ENCODE data around the gene ALDH1A2. TPM values are rescaled to one million over a fixed set of nuclear protein-coding genes. Genes with fewer than 3 reads are reported as not detected.

The ALDH1A2 gene
- polyA plus RNA-seq, 1 of the 3 experiments (the other 2 are of a cell fraction): not detected

DNA sequence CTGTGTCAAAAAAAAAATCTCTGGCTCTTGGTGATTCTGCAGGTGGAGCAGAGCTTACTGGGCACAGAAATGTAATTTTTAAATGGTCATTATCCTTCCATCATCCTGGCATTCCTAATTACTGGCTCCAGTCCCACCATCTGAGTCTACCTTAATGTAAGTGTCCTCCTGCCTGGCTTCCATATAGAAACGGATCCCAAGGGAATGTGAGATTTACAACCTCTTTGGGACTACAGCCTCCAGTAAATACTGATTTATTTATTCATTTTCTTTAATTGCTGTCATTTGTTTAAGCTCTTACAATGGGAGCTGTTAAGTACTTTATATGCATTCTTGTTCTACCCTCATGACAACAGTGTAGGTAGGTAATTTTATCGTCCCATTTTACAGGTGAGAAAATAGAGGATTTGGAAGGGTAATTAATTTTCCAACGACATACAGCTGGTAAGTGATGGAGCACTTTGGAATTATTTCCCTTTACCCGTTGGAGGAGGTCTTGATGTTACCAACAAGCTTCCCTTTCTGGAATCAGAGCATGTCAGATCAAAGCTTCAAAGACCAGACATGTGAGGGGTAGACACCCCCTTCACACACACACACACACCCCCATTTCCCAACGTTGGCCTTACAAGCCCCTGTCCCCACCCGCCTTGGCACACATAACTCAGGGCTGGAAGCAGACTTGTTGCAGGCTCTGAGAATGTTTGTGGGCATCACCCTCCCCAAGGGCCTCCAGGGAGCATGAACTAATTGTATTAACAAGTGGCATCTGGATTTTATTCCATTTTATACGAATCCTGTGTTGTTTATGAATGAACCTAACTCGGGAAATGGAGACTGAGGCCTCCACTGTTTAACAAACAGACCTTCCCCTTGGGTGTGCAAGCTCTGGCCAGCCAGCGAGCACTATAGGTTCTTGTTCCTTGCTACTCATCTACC, 116.9 kb downstream of the ALDH1A2 start:
- H3K9me2 ChIP-seq: no peaks in the 10 kb centered on the region
- H3K79me2 ChIP-seq (ENCODE audit: insufficient read depth): no peaks in the 10 kb centered on the region
- TF ChIP-seq TEAD4 (IDR thresholded peaks at IDR 0.05; ENCODE audit: borderline replicate concordance, insufficient read depth): no peak
- TF ChIP-seq RCOR1 (IDR thresholded peaks at IDR 0.05; ENCODE audit: low read length): 0 out of 2 replicates have a peak, but pooled peaks have one; percentile 41
- TF ChIP-seq JUND (IDR thresholded peaks at IDR 0.05): no peak
- no peak for TF ChIP-seq USF1 (IDR thresholded peaks at IDR 0.05; ENCODE audit: borderline replicate concordance, low read depth)
- TF ChIP-seq EP300 (IDR thresholded peaks at IDR 0.05; ENCODE audit: borderline replicate concordance in 1 of 2, low read depth in 1 of 2, low read length in 1 of 2): peak in 1 of 2 experiments; percentile 55; a peak in 1 of 4 replicates
- TF ChIP-seq RFX5 (IDR thresholded peaks at IDR 0.05; ENCODE audit: low read length): 0 out of 2 replicates have a peak, but pooled peaks have one; percentile 22
- 0 out of 2 replicates have a peak, but pooled peaks have one; percentile 28 for TF ChIP-seq FOXJ3 (CRISPR knock-in tag; IDR thresholded peaks at IDR 0.05)
- no peak for TF ChIP-seq RAD21 (IDR thresholded peaks at IDR 0.05; ENCODE audit: low read length)
- peak; percentile 29 for TF ChIP-seq CHD2 (IDR thresholded peaks at IDR 0.05; ENCODE audit: low read length, partially characterized antibody)
- 0 out of 2 replicates have a peak, but pooled peaks cover 8% of the 10 kb centered on the region for H3K27me3 ChIP-seq (ENCODE audit: insufficient read depth)
- peak overlapping the region in 1 of 2 experiments; percentile 39; a peak in 1 of 4 replicates for H3K27ac ChIP-seq (ENCODE audit: low read depth in 2 of 2, low read length in 1 of 2)
- ChIA-PET CTCF (interaction anchor here (0.7 to 2.6 kb wide), 10 partner anchors 9 to 388 kb away, joined by 3 to 11 read pairs (median 3); no protein-coding TSS in a partner anchor), POLR2A (interaction anchor here (1.1 kb wide), 1 partner anchor 394 kb away, joined by 3 read pairs; no protein-coding TSS in a partner anchor)
- 25% methylated on average over 9 of the region's 9 CpGs for WGBS (ENCODE audit: low lambda C conversion rate)
- peak; percentile 64 for DNase-seq
- no peak overlapping the region for H3K4me2 ChIP-seq
- H3K9me3 ChIP-seq: no peaks in the 10 kb centered on the region
- H3K36me3 ChIP-seq (replicated peaks in 1 of 2; ENCODE audit: control insufficient read depth in 1 of 2, insufficient read depth in 2 of 2, low read length in 1 of 2): no peaks in the 10 kb centered on the region
- no peak overlapping the region for H3K4me3 ChIP-seq (ENCODE audit: low read depth in 2 of 2, low read length in 1 of 2)
- H3K4me1 ChIP-seq (ENCODE audit: control insufficient read depth in 1 of 2, insufficient read depth in 2 of 2, low read depth in 1 of 2, low read length in 1 of 2): peaks cover 0 to 21% of the 10 kb centered on the region in 2 experiments; a peak in 2 of 4 replicates
- no peaks in the 10 kb centered on the region for H3F3A ChIP-seq (replicated peaks; ENCODE audit: insufficient read depth)
- H3K9ac ChIP-seq: no peak overlapping the region
- no peaks in the 10 kb centered on the region for H4K20me1 ChIP-seq (ENCODE audit: insufficient read depth)
- no peak overlapping the region for H2AFZ ChIP-seq (ENCODE audit: low read depth)

- H3K79me2 ChIP-seq (ENCODE audit: insufficient read depth): no peaks in the 10 kb centered on the region
- no peak overlapping the region for H3K4me2 ChIP-seq
- H3K4me1 ChIP-seq (ENCODE audit: control insufficient read depth in 1 of 2, insufficient read depth in 2 of 2, low read depth in 1 of 2, low read length in 1 of 2): peaks cover 0 to 21% of the 10 kb centered on the region in 2 experiments; a peak in 2 of 4 replicates
- no peaks in the 10 kb centered on the region for H3K9me2 ChIP-seq
- 50% methylated on average over 3 of the region's 3 CpGs for WGBS (ENCODE audit: low lambda C conversion rate)
- peak; percentile 32 for DNase-seq
- H2AFZ ChIP-seq (ENCODE audit: low read depth): no peak overlapping the region
- 0 out of 2 replicates have a peak, but pooled peaks cover 8% of the 10 kb centered on the region for H3K27me3 ChIP-seq (ENCODE audit: insufficient read depth)
- CTCF ChIA-PET: interaction anchor here (0.9 to 2.6 kb wide), 6 partner anchors 23 to 387 kb away, joined by 3 to 11 read pairs (median 4); no protein-coding TSS in a partner anchor
- peak overlapping the region in 1 of 2 experiments; percentile 6; a peak in 1 of 4 replicates for H3K27ac ChIP-seq (ENCODE audit: low read depth in 2 of 2, low read length in 1 of 2)
- no peak for TF ChIP-seq FOXM1 (IDR thresholded peaks at IDR 0.05; ENCODE audit: low read depth)
- TF ChIP-seq JUND (IDR thresholded peaks at IDR 0.05): no peak
- no peak for TF ChIP-seq USF1 (IDR thresholded peaks at IDR 0.05; ENCODE audit: borderline replicate concordance, low read depth)
- TF ChIP-seq RAD21 (IDR thresholded peaks at IDR 0.05; ENCODE audit: low read length): no peak
- TF ChIP-seq, protein P1, sequence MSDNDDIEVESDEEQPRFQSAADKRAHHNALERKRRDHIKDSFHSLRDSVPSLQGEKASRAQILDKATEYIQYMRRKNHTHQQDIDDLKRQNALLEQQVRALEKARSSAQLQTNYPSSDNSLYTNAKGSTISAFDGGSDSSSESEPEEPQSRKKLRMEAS (IDR thresholded peaks at IDR 0.05; ENCODE audit: low read depth): no peak
- no peak for TF ChIP-seq RFX5 (IDR thresholded peaks at IDR 0.05; ENCODE audit: low read length)
- TF ChIP-seq TCF12 (IDR thresholded peaks at IDR 0.05): no peak
- TF ChIP-seq SMC3 (IDR thresholded peaks at IDR 0.05; ENCODE audit: low read depth, low read length): no peak
- no peak for TF ChIP-seq FOSL2 (IDR thresholded peaks at IDR 0.05; ENCODE audit: borderline replicate concordance, low read depth)
- TF ChIP-seq ELF1 (IDR thresholded peaks at IDR 0.05): no peak
- no peak for TF ChIP-seq TEAD4 (IDR thresholded peaks at IDR 0.05; ENCODE audit: borderline replicate concordance, insufficient read depth)
- TF ChIP-seq NFIC (IDR thresholded peaks at IDR 0.05; ENCODE audit: borderline replicate concordance): no peak
- H4K20me1 ChIP-seq (ENCODE audit: insufficient read depth): no peaks in the 10 kb centered on the region
- no peak overlapping the region for H3K9ac ChIP-seq
- H3K36me3 ChIP-seq (replicated peaks in 1 of 2; ENCODE audit: control insufficient read depth in 1 of 2, insufficient read depth in 2 of 2, low read length in 1 of 2): no peaks in the 10 kb centered on the region
- no peak overlapping the region for H3K4me3 ChIP-seq (ENCODE audit: low read depth in 2 of 2, low read length in 1 of 2)
- POLR2A ChIA-PET: no interaction called here
- H3K9me3 ChIP-seq: no peaks in the 10 kb centered on the region
- no peaks in the 10 kb centered on the region for H3F3A ChIP-seq (replicated peaks; ENCODE audit: insufficient read depth)
Measured at GRCh38 chr15:57947781-57948180, 117.7 kb downstream of the ALDH1A2 start.
